IMR-90 (cell line): ENCODE measurements around the gene PLXNA4.

Source experiments
- BHLHE40 ChIP-seq: fragments of 150-350 bp; IDR thresholded peaks from 2 replicates; pipeline ENCODE4 v1.6.1; 2016; ENCODE audit warnings: mild to moderate bottlenecking, low read depth, low read length
- CHD1 ChIP-seq: IDR thresholded peaks from 2 replicates; pipeline ENCODE4 v1.6.1; 2012; ENCODE audit warnings: low read depth, low read length, improper control_type of control experiment
- FOS ChIP-seq: fragments of 150-350 bp; IDR thresholded peaks from 2 replicates; pipeline ENCODE4 v1.6.1; 2016; ENCODE audit warnings: low read depth, low read length
- MXI1 ChIP-seq: IDR thresholded peaks from 2 replicates; pipeline ENCODE4 v1.6.1; 2012; ENCODE audit warnings: low read depth, mild to moderate bottlenecking, low read length, moderate library complexity, borderline replicate concordance
- NFE2L2 ChIP-seq: fragments of 150-350 bp; IDR thresholded peaks from 2 replicates; pipeline ENCODE4 v1.6.1; 2016; ENCODE audit warnings: low read depth, mild to moderate bottlenecking, low read length
- POLR2A ChIP-seq: IDR thresholded peaks from 2 replicates; pipeline ENCODE4 v1.6.1; 2012; ENCODE audit warnings: mild to moderate bottlenecking, low read depth, low read length
- RAD21 ChIP-seq: IDR thresholded peaks from 2 replicates; pipeline ENCODE4 v1.6.1; 2012; ENCODE audit warnings: low read length, improper control_type of control experiment
- SMC3 ChIP-seq: fragments of 150-350 bp; IDR thresholded peaks from 2 replicates; pipeline ENCODE4 v1.6.1; 2016; ENCODE audit warnings: low read depth, mild to moderate bottlenecking, antibody characterized with exemption, low read length, moderate library complexity
- TF ChIP-seq, protein P1 (sequence below): conservative IDR thresholded peaks from 2 replicates; pipeline ENCODE4 v1.5.1; 2012; ENCODE audit warnings: mild to moderate bottlenecking, low read depth, low read length, improper control_type of control experiment
- TF ChIP-seq, protein P2 (sequence below): fragments of 150-350 bp; IDR thresholded peaks from 2 replicates; pipeline ENCODE4 v1.6.1; 2017; ENCODE audit warnings: mild to moderate bottlenecking, antibody characterized with exemption, low read length, low read depth

DNA sequence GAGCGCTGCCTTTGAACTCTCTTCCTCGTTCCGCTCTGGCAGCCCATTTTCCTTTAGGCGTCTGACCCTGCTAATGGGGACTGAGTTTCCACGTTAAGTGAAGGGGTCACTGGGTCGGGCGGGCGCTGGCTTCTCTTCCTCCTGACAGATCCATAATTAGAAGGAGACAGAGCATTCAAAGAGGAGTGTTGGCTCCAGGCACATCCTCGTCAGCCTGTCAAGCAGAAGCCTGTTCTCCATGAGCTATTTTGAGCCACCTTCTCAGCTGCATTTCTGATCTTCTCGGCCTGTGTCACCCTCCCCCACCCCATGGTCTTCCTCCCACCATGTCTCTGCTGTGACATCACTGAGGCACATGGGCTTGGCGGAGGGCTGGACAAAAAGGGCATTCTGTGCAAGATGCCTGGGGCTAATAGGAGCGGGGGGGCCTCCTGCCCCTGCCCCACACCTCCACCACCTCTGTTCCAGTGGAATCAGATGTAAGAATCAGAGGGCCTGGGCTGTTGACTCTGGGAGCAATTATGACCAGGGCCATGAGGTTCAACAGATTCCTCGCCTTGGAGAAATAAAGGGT, 248.1 kb downstream of the PLXNA4 start:
- no peak for TF ChIP-seq NFE2L2
- no peak for TF ChIP-seq FOS
- TF ChIP-seq, protein P1, sequence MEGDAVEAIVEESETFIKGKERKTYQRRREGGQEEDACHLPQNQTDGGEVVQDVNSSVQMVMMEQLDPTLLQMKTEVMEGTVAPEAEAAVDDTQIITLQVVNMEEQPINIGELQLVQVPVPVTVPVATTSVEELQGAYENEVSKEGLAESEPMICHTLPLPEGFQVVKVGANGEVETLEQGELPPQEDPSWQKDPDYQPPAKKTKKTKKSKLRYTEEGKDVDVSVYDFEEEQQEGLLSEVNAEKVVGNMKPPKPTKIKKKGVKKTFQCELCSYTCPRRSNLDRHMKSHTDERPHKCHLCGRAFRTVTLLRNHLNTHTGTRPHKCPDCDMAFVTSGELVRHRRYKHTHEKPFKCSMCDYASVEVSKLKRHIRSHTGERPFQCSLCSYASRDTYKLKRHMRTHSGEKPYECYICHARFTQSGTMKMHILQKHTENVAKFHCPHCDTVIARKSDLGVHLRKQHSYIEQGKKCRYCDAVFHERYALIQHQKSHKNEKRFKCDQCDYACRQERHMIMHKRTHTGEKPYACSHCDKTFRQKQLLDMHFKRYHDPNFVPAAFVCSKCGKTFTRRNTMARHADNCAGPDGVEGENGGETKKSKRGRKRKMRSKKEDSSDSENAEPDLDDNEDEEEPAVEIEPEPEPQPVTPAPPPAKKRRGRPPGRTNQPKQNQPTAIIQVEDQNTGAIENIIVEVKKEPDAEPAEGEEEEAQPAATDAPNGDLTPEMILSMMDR, result no peak
- TF ChIP-seq POLR2A, result no peak
- TF ChIP-seq, protein P2, sequence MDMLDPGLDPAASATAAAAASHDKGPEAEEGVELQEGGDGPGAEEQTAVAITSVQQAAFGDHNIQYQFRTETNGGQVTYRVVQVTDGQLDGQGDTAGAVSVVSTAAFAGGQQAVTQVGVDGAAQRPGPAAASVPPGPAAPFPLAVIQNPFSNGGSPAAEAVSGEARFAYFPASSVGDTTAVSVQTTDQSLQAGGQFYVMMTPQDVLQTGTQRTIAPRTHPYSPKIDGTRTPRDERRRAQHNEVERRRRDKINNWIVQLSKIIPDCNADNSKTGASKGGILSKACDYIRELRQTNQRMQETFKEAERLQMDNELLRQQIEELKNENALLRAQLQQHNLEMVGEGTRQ, result no peak
- TF ChIP-seq MXI1, result no peak
- TF ChIP-seq RAD21, result no peak
- no peak for TF ChIP-seq CHD1
- TF ChIP-seq SMC3, result no peak
- TF ChIP-seq BHLHE40, result no peak
